GM18507 (cell line): Measurements from ENCODE around the gene IL2RA.
"Not testable (repeated sequence)": the region's sequence is repeated elsewhere in the genome, so short reads cannot be mapped to it uniquely, and the experiment has no call there.

Experiments
- DNase-seq: peaks from one replicate; pipeline ENCODE4 v3.0.0; 2011; ENCODE audit warnings: low read depth; ENCODE audit not compliant: insufficient read length; ENCODE audit errors: extremely low spot score
- FAIRE-seq: peaks from 2 replicates; lab custom pipeline; 2011; peaks lifted over from hg19 to GRCh38; lab: Jason Lieb, UNC

IL2RA gene

DNA sequence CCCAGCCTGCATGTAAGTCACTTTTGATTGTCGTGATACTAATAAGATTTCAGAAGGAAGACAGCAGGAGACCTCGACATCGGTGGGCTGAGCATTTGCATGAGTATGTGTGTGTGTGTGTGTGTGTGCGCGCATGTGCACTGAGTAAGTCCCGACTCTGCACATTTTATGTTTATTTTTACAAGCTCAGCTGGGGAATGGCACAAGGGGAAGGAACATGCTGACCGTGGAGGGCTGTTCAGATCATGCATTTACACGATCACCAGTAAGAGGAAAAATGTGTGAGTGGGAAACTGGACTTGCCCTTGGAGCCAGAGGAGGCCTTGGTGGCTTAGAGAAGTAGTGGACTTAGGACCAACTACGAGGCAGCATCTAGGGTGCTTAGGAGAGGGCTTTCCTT, 41.3 kb downstream of the IL2RA start:
- FAIRE-seq = no peak

DNA sequence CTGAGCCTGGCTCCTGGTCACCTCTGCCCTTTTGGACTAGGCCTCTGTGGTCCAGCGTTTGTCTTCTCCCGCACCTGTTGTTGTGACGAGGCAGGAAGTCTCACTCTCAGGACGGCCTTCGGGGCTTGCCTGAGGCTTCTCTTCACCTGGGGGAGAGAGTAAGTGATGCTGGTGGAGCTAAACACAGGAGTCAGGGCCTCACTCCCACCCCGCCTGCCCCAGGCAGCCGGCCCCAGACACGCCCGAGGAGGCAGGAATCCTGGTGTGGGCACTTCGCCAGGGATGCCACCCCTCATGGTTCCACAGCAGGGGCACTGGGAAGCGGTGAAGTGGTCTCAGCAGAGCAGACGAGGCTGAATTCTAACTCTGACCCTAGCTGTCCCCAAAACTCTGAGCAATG, 42.4 kb downstream of the IL2RA start:
- FAIRE-seq (no peak), DNase-seq (no peak)

More for the DNA sequence above, 41.3 kb downstream of the IL2RA start:
- no peak for DNase-seq

DNA sequence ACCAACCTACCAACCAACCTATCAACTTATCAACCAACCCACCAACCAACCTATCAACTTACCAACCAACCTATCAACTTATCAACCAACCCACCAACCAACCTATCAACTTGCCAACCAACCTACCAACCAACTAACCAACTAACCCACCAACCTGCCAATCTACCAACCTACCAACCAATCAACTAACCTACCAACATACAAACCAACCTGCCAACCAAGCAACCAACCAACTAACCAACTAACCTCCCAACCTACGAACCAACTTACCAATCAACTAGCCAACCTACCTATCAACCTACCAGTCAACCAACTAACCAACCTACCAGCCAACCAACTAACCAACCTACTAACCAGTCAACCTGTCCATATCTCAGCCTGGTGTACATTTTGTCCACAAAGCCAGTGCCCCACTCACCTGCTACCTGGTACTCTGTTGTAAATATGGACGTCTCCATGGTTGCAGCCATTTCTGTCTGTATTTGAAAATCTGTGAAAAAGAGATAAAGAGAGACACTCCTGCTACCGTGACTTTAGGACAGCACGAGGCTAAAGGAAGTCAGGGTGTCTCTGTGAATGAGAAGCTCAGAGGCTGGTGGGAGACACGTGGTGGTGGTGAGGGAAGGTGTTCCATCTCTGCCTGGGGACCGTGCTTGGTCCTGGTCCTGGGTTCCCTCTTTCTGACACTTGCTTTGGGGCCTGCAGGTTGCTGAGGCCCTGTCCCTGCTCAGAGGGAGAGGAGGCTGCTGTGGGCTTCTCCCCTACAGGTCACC, 43.0 kb downstream of the IL2RA start:
- no peak for DNase-seq
- no peak for FAIRE-seq

DNA sequence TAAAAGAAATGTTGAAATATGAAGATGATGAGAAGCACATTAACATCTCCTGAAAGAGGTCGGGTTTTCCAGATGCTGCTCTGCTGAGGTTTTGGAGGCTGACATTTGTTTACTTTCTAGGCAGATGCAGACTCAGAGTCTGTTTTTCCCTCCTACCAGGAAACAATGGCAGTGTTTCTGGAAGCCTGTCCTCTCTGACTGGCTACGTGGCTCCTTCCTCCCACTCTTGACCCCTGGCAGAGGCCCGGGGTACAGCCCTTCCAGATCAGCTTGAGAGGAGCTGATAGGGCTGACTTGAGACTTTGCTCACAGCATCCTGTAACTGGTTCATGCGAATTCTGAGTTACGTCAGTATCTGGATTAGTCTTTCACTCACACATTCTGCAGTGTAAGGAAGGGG, 43.7 kb downstream of the IL2RA start:
- FAIRE-seq = no peak
- DNase-seq = no peak

DNA sequence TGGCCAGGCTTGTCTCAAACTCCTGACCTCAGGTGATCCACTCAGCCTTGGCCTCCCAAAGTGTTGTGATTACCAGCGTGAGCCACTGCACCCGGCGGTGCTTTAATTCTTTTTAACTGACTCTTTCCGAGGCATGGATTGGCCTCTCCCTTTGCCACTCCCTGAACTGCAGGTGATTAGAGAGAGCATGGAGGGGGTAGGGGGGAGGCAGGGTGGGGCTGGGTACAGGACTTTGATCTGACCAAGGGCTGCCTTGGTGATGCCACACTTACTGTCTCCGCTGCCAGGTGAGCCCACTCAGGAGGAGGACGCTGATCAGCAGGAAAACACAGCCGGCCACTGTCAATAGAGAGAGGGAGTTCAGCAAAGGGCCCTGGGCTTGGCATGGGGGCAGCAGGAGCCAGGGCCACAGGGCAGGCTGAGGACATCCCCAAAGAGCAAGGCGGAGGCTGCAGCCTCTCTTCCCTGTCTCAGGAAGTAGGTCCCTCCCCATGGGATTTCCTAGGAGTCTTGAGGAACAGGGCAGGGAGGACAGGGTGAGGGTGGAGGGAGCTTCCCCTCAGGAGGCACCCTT, 44.3 kb downstream of the IL2RA start:
- DNase-seq = no peak
- FAIRE-seq = no peak

DNA sequence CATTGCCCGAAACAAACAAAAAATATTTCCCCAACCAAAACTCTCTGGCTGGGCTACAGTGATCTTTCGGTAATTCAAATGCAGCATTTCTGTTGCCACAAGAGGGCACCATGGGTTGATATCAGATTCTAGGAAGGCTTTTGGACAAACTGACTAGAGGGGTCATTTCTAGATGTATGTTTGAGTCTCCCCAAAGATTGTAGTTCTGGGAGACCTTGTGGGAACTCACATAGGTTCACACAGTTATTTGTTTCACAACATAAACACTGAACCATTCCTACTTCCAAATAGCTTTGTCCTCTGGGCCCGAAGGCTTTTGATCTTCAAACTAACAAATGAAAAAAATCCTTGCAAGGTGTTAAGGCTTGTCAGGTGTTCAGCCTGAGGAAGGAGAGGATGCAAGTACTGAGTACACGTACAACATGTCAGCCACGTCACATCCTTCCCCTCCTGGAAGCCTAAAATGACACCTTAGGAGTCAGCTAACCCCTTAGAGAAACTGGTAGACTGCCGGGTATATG, 47.9 kb downstream of the IL2RA start:
- peak; percentile 70 for FAIRE-seq
- DNase-seq = peak; percentile 43

DNA sequence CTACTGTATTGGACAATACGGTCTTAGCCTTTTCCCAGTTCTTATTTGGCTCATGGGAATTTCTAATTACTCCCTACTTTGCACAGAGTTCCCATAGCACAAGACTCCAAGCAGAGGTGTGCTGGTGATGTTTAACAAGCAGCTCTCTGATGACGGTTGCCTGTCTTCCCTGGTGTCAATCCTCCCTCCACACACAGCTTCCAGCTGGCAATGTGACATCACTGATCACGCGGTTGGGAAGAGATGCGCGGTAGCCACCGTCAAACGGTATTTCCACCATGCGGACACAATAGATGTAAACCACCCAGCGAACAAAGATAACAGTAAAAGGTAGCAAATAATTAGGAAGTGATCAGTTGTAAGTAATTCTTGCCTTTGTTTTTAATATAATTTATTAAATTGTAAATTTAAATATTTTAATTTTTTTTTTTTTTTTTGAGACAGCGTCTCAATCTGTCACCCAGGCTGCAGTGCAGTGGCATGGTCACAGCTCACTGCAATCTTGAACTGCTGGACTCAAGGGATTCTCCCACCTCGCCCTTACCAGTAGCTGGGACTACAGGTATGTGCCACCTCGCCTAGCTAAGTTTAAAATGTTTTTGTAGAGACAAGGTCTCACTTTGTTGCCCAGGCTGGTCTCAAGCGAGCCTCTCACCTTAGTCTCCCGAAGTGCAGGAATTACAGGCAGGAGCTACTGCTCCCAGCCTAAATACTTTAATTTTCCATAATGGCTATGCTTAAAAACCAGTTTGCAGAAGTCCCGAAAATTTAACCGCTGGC, 48.6 kb downstream of the IL2RA start:
- DNase-seq = no peak
- no peak for FAIRE-seq

DNA sequence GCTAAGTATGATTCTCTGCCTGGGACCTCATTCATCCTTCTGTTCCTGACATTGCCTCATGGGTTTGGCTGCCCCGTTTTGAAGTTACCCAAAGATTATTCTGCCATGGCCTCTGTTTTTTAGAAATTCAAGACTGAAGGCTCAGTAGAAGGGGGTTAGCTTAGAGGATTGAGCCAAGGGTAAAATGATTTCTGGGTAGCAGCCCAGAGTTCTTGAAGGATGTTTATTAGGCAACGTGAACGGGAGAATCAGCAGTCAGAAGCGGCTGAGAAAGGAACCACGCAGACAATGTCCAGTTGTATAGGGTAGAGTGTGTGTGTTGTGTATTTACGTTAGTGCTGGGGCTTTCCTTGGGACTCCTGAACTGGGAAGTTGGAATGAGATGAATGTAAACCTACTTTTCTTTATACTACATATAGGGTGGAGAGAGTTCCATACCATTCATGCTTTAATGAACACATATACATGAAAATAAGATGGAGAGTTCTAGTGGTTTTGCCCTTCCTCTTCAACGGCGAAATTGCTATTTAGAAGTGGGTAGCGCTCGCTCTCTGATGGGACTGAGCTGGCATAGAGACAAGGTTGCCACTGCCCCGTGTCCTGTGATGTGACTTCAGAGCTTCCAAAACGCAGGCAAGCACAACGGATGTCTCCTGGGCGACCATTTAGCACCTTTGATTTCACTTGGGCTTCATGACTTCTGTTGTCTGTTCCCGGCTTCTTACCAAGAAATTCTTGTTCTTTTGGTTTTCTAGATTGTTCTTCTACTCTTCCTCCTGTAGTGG, 49.9 kb downstream of the IL2RA start:
- FAIRE-seq = no peak

DNA sequence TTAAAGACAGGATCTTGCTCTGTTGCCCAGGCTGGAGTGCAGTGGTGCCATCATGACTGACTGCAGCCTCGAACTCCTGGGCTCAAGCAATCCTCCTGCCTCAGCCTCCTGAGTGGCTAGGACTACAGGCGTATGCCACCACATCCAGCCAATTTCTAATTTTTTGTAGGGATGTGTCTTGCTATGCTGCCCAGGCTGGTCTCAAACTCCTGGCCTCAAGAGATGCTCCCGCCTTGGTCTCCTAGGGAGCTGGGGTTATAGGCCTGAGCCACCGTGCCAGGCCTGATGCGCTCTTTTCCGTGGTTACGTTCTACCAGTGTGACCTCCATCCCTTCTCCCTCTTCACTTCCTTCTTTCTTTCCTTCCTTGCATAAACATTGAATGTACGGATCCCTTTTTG, 50.6 kb downstream of the IL2RA start:
- no peak for FAIRE-seq

More for the DNA sequence above, 49.9 kb downstream of the IL2RA start:
- DNase-seq = no peak

DNA sequence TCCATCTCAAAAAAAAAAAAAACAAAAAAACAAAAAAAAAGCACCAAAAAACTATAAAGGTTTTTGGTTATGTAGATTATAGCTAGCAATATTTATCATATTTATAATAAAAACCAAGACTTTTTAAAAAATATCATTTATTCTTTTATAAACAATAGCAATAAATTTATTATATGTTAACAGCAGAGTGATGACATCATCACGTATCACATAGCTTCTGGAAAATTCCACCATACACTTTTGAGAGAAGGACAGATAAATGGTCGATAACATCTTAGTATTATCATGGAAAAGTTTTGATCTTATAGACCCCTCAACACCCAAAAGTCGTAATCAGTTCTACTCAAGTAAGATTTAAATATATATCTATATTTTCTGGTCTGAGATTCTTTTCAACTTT, 51.6 kb downstream of the IL2RA start:
- no peak for FAIRE-seq
- DNase-seq = no peak

More for the DNA sequence above, 50.6 kb downstream of the IL2RA start:
- no peak for DNase-seq

DNA sequence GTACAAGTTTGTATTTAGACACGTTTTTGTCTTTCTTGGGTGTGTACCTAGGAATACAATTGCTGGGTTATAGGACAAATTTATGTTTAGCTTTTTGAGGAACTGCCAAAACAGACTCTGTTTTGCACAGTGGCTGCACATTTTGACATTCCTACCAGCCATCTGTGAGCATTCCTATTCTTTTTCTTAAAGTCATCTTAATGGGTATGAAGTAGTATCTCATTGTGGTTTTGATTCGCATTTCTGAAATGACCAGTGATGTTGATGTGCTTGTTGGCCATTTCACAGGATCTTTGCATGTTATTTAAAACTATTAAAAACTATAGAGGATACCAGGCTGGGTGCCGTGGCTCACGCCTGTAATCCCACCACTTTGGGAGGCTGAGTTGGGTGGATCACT, 52.2 kb downstream of the IL2RA start:
- no peak for FAIRE-seq
- DNase-seq = no peak

DNA sequence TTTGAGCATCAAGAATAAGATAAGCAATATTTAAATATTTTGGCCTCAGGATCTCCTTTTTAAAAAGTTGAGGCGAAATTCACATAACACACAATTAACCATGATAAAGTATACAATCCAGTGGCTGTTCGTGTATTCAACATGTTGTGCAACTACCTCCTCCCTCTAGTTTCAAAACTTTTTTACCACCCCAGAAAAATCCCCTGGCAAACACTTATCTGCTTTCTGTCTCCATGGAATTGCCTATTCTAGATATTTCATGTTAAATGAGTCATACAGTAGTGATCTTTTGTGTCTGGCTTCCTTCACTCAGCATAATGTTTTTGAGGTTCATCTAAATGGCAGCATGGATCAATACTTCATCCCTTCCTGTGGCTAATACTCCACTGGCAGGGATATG, 53.0 kb downstream of the IL2RA start:
- DNase-seq = no peak
- no peak for FAIRE-seq

DNA sequence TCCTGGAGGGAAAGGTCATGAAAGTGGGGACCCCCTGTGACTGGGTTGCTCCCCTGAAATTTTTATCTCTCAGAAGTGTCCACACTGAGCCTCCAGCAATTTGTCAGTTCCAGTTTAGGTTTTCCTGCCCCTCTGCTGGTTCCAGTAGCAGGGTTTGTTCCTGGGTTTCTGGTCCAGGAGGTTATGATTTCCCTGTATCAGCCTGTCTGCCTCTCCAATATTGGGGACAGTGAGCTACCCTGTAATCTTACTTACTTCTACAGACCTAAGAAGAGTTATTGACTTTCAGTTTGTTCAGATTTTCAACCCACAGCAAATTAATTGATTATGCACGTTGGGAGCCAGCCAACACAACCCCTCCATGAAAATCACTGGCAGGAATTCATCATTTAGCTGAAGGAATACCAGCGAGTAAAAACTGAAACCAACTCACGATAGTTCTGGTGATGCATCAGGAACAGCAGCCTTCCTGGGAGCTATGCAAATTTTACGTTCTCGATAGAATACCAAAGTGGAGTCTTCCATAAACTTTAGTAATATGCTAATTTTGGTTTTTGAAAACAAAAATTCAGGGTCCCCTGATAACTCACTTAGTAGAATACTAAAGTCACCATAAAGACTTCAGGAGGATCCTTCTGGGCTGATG, 53.5 kb downstream of the IL2RA start:
- DNase-seq (no peak), FAIRE-seq (no peak)

DNA sequence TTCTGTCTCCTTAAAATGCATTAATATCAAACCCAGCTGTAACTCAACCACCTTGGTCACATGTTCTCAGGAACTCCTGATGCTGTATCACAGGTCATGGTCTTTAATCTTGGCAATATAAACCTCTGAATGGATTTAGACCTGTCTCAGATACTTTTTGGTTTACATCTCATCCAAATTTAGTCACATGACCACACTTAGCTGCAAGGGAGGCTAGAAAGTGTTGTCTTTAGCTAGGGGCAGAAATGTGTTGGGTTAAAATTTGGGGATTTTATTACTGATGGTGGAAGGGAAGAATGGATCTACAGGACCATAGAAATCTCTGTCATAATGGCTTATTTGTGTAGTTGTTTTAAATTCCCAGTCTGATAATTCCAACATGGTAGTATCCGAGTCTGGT, 55.2 kb downstream of the IL2RA start:
- DNase-seq (no peak), FAIRE-seq (no peak)

DNA sequence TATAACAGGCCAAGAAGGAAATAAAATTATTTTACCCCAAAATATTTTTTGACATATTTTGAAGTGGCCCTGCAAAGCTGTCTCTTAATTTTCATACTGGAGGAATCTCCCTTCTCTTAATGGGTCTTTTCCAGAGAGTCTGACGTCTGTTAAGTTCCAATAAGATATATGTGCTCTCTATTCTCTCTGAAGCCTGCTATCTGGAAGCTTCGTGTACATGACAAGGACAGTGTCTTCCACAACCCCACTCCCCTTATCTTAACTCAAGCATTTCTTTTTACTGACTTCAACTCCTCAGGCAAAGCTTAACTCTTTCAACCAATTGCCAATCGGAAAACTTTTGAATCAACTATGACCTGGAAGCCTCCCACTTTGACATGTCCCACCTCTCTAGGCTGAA, 55.6 kb downstream of the IL2RA start:
- FAIRE-seq (no peak), DNase-seq (no peak)

DNA sequence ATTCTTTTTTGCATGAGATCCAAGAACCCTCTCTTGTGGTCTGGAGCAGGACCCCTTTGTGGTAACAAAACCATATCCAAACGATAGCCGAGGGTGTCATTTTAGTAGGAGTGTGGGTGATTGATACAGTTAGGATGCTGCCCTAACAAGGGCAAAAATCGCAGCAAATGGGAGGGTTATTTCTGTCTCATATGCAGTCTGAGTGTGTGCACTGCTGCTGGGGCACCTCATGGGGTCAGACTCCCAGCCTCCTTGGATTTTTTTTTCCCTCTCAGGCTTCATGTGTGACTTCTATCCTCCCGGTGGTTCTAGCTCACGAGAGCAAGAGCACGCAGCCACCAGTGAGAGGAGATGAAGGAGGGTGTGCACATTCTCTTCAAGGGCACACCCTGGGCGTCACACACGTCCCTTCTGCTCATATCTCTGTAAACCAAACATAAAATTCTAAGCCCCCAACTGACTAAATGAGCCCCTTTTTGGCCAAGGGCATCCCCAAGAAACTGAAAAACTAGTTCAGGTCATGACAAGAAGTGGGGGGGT, 56.2 kb downstream of the IL2RA start:
- FAIRE-seq (no peak), DNase-seq (no peak)

DNA sequence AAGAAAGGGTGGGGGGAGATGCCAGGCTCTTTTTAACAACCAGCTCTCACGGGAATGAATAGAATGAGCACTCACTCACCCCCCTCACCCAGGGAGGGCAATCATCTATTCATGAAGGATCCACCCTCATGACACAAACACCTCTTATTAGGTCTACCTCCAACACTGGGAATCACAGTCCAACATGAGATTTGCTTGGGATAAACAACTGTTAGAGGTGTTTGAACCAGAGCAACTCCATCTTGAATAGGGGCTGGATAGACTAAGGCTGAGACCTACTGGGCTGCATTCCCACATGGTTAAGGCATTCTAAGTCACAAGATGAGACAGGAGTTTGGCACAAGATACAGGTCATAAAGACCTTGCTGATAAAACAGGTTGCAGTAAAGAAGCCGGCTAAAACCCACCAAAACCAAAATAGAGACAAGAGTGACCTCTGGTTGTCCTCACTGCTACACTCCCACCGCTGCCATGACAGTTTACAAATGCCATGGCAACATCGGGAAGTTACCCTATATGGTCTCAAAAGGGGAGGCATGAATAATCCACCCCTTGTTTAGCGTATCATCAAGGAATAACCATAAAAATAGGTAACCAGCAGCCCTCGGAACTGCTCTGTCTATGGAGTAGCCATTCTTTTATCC, 56.9 kb downstream of the IL2RA start:
- FAIRE-seq, DNase-seq: not testable (repeated sequence)

DNA sequence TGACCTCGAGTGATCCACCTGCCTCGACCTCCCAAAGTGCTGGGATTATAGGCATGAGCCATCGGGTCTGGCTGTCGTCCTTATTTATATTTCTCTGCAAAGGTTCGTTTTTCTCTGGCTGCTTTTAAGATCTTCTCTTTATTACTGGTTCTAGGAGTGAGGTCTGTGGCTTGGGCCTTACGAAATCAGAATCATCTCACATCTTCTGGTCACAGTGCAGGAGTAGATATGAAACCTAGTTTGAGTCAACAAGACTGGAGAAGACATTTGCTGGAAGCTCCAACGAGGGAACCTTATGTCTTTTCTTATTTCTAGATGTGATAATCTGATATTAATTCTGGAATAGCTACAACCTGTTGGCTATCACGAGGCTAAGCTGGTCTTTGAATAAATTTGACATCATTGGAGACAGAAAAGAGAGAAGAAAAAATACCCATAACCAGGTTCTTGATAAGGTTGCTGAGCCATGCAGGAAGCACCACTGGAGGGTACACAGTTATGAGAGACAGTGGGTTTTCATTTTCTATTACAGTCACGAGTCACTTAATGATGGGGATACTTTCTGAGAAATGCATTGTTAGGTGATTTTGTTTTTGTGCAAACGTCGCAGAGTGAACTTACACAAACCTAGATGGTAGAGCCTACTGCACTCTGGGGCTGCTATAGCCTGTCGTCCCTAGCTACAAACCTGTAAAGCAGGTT, 59.2 kb downstream of the IL2RA start:
- DNase-seq = no peak
- FAIRE-seq = peak; percentile 29
